KOPT-K1 (cell line): ENCODE results near the gene PCDHGB2.
"Not testable (repeated sequence)": the region's sequence is repeated elsewhere in the genome, so short reads cannot be mapped to it uniquely, and the experiment has no call there.

Source experiments
- H3K27ac ChIP-seq: fragments of 200-600 bp; sonication (generic); 2 replicates; pipeline ENCODE4 v1.5.1; 2016; ENCODE audit warnings: antibody characterized with exemption, mild to moderate bottlenecking, low read depth, low read length; ENCODE audit not compliant: poor library complexity, severe bottlenecking
- H3K36me3 ChIP-seq: fragments of 200-600 bp; sonication (generic); 2 replicates; pipeline ENCODE4 v1.5.1; 2017; ENCODE audit warnings: antibody characterized with exemption, mild to moderate bottlenecking, low read length, moderate library complexity; ENCODE audit not compliant: insufficient read depth
- H3K9me3 ChIP-seq: fragments of 200-600 bp; sonication (generic); 2 replicates; pipeline ENCODE4 v1.5.1; 2017; ENCODE audit warnings: antibody characterized with exemption, low read length, mild to moderate bottlenecking; ENCODE audit not compliant: insufficient read depth, poor library complexity, severe bottlenecking

Gene PCDHGB2

GRCh38 chr5:141342773-141343172, 17.0 kb upstream of the PCDHGB2 start:
- no peak overlapping the region for H3K27ac ChIP-seq
- H3K9me3 ChIP-seq, result peaks cover 38% of the 10 kb centered on the region
- H3K36me3 ChIP-seq, result no peaks in the 10 kb centered on the region

DNA sequence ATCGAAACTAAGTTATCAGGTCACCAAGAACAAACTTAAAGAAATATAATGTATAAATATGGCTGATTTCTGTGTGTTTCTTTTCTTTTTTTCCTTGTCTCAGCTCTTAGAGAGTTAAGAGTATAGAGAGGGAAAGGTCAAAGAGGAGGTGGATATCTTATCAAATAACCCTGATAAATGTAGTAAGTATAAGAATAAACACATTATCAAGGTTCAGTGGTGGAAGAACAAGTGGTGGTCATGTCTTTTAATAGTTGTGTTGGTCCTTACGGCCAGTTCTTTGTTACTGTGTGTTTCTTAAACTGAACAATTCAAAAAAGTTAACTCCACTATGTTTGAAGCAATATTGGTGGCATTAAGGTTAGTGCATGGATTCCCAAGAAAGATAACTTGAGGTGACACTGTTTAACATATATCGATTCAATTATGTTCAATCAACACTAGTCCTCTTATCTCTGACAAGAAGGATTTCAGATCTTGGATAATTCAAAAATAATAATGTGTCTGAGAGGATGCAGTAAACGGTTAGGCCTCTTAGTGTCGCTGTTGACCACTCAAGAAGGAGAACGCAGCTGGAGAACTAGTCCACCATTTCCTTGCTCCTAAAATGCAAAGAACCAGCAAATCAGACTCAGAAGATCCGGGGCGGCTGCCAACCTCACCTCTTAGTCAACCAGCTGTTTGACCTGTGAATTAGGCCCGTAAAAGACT, 16.4 kb upstream of the PCDHGB2 start, which contains the start of gene PCDHGA3:
Gene PCDHGA3 (plus strand): TSS at position 588 of the 711 bp plus-strand sequence. CDS start 205 bp downstream, outside the sequence.
- peaks cover 38% of the 10 kb centered on the region for H3K9me3 ChIP-seq
- H3K36me3 ChIP-seq, result no peaks in the 10 kb centered on the region
- H3K27ac ChIP-seq, result no peak within 1 kb of the TSS

GRCh38 chr5:141343953-141344463, 15.8 kb upstream of the PCDHGB2 start:
- H3K36me3 ChIP-seq, result no peaks in the 10 kb centered on the region
- H3K27ac ChIP-seq, result no peak overlapping the region
- peaks cover 34% of the 10 kb centered on the region for H3K9me3 ChIP-seq

GRCh38 chr5:141345327-141345726, 14.5 kb upstream of the PCDHGB2 start:
- H3K36me3 ChIP-seq, result no peaks in the 10 kb centered on the region
- H3K9me3 ChIP-seq, result peaks cover 21% of the 10 kb centered on the region
- no peak overlapping the region for H3K27ac ChIP-seq

DNA sequence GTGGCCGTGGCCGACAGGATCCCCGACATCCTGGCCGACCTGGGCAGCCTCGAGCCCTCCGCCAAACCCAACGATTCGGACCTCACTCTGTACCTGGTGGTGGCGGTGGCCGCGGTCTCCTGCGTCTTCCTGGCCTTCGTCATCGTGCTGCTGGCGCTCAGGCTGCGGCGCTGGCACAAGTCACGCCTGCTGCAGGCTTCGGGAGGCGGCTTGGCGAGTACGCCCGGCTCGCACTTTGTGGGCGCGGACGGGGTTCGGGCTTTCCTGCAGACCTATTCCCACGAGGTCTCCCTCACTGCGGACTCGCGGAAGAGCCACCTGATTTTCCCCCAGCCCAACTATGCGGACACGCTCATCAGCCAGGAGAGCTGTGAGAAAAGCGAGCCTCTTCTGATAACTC, 13.8 kb upstream of the PCDHGB2 start:
- peaks cover 19% of the 10 kb centered on the region for H3K9me3 ChIP-seq
- H3K27ac ChIP-seq, H3K36me3 ChIP-seq: not testable (repeated sequence)

DNA sequence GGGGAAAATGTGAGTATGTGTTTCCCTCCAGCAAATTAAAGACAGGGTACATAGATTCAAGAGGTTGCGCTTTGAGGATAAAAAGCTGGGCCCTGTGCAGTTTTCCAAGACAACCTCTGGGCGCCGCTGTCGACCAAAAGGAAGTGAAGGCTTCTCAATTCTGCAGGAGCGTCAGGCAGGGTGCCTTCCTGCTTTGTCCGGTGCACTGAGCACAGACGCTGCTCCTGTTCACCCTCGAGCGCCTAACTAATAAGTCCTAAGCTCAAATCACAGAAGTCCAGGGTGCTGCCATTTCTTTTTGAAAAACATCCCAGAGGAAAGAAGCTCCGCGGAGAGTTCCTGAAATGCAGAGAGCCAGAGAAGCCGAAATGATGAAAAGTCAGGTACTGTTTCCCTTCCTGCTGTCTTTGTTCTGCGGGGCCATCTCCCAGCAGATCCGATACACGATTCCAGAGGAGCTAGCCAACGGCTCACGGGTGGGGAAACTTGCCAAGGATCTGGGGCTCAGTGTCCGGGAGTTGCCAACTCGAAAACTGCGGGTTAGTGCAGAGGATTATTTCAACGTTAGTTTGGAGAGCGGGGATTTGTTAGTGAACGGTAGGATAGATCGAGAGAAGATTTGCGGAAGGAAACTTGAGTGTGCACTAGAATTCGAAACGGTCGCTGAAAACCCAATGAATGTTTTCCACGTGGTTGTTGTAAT, 9.7 kb upstream of the PCDHGB2 start, which contains the start of gene PCDHGB1:
Gene PCDHGB1 (plus strand): TSS at position 183 of the 703 bp plus-strand sequence. CDS start 162 bp downstream, at position 345.
- no peak within 1 kb of the TSS for H3K27ac ChIP-seq
- H3K36me3 ChIP-seq, result no peaks in the 10 kb centered on the region
- peaks cover 5% of the 10 kb centered on the region for H3K9me3 ChIP-seq

DNA sequence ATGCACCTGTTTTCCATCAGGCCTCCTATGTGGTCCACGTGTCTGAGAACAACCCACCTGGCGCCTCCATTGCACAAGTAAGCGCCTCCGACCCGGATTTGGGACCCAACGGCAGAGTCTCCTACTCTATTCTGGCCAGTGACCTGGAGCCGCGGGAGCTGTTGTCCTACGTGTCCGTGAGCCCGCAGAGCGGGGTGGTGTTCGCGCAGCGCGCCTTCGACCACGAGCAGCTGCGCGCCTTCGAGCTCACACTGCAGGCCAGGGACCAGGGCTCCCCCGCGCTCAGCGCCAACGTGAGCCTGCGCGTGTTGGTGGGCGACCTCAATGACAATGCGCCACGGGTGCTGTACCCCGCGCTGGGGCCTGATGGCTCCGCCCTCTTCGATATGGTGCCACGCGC, 8.2 kb upstream of the PCDHGB2 start:
- H3K36me3 ChIP-seq, result no peaks in the 10 kb centered on the region
- no peaks in the 10 kb centered on the region for H3K9me3 ChIP-seq
- H3K27ac ChIP-seq, result no peak overlapping the region

DNA sequence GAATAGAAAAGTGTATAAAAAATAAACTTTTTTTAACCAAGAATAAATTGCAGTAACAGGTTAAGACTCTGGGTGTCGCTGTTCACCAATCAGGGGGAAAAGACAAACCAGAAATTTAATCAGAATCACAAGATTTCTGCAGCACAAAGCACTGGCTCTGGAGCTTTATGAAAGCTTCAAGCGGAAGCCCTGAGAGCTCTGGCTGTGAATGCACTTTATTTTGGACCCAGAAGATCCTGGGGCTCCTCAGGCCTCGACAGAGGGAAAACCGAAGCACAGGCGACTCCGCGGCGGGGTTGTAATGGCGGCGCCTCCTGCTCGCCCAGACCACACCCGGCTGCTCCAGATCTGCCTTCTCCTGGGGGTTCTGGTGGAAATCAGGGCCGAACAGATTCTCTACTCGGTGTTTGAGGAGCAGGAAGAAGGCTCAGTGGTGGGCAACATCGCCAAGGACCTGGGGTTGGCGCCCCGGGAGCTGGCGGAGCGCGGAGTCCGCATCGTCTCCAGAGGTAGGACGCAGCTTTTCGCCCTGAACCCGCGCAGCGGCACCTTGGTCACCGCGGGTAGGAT, 4.8 kb upstream of the PCDHGB2 start, which contains the start of gene PCDHGA4:
Gene PCDHGA4 (plus strand): TSS at position 122 of the 570 bp plus-strand sequence. CDS start 87 bp downstream, at position 209.
- Histone ChIP-seq H3K36me3 (no peaks in the 10 kb centered on the region), H3K9me3 (no peaks in the 10 kb centered on the region), H3K27ac (no peak within 1 kb of the TSS)

GRCh38 chr5:141355641-141356040, 4.2 kb upstream of the PCDHGB2 start:
- H3K9me3 ChIP-seq, result peaks cover 4% of the 10 kb centered on the region
- no peaks in the 10 kb centered on the region for H3K36me3 ChIP-seq
- H3K27ac ChIP-seq, result no peak overlapping the region

GRCh38 chr5:141356133-141356532, 3.7 kb upstream of the PCDHGB2 start:
- Histone ChIP-seq H3K36me3 (no peaks in the 10 kb centered on the region), H3K27ac (no peak overlapping the region), H3K9me3 (peaks cover 8% of the 10 kb centered on the region)

DNA sequence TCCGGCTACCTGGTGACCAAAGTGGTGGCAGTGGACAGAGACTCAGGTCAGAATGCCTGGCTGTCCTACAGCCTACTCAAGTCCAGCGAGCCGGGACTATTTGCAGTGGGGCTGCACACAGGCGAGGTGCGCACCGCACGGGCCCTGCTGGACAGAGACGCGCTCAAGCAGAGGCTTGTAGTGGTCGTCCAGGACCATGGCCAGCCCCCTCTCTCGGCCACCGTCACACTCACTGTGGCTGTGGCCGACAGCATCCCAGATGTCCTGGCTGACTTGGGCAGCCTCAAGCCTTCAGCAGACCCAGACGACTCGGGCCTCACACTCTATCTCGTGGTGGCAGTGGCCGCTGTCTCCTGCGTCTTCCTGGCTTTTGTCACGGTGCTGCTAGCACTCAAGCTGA, 2.8 kb upstream of the PCDHGB2 start:
- H3K36me3 ChIP-seq, result no peaks in the 10 kb centered on the region
- H3K27ac ChIP-seq, result no peak overlapping the region
- peaks cover 13% of the 10 kb centered on the region for H3K9me3 ChIP-seq

GRCh38 chr5:141360685-141361084, 891 bp downstream of the PCDHGB2 start:
- Histone ChIP-seq H3K9me3 (peaks cover 39% of the 10 kb centered on the region), H3K36me3 (no peaks in the 10 kb centered on the region), H3K27ac (no peak overlapping the region)

DNA sequence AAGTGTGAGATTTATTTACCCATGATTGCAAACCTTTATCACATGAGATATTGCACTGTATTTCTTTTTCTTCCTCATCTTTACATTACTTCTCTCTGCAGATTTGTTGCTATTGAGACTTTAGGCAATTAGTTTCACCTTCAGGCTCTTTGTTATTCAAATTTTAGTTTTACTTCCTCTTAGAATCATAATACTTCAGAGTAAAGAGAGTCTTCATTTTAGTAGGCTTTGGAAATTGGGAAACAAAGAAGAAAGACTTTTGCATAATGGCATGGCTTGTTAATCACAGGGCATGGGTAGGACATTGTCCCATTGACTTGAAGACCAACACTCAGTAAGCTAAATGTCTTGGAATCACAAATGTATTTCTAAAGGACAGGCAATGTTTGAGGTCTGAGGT, 2.9 kb downstream of the PCDHGB2 start:
- H3K9me3 ChIP-seq, result peaks cover 47% of the 10 kb centered on the region
- no peak overlapping the region for H3K27ac ChIP-seq
- no peaks in the 10 kb centered on the region for H3K36me3 ChIP-seq

DNA sequence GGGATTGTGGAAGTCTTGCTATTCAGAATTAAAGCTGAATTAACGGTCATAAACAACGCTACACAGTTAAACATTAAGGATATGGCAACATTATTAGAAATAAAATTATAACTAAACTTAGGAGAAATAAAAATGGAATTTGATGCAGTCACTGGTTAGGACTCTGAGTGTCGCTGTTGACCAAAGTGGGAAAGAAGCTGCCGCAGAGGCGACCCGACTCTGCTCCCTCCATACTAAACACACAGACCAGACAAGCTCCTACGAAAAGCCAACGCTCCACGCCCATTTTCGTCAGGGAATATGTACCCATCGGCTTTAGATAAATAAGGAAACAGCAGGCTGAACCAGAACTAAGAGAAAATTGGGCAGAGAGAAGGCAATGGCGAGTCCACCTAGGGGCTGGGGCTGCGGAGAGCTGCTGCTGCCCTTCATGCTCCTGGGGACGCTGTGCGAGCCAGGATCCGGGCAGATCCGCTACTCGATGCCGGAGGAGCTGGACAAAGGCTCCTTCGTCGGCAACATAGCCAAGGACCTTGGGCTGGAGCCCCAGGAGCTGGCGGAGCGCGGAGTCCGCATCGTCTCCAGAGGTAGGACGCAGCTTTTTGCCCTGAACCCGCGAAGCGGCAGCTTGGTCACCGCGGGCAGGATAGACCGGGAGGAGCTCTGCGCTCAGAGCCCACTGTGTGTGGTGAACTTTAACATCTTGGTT, 4.3 kb downstream of the PCDHGB2 start, which contains the start of gene PCDHGA5:
Gene PCDHGA5 (plus strand): TSS at position 211 of the 709 bp plus-strand sequence. CDS start 169 bp downstream, at position 380.
- no peaks in the 10 kb centered on the region for H3K36me3 ChIP-seq
- H3K9me3 ChIP-seq, result peaks cover 47% of the 10 kb centered on the region
- H3K27ac ChIP-seq, result no peak within 1 kb of the TSS
